ENCODE data around the gene CES4A. TPM values are rescaled to one million over a fixed set of nuclear protein-coding genes. Genes with fewer than 3 reads are reported as not detected.
"Not testable (repeated sequence)": the region's sequence is repeated elsewhere in the genome, so short reads cannot be mapped to it uniquely, and the experiment has no call there.

Gene CES4A
- total RNA-seq, 1 experiment from 2014 or later: 0.15 TPM

DNA sequence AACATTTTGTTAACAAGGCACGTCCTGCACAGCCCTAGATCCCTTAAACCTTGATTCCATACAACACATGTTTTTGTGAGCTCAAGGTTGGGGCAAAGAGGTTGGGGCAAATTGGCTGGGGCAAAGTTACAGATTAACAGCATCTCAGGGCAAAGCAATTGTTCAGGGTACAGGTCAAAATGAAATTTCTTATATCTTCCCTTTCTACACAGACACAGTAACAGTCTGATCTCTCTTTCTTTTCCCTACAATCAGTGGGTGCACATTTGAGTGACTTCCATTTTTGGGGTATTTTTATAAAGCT is 32.3 kb upstream of the CES4A start:
- H3K4me3 ChIP-seq (ENCODE audit: low read depth, low read length, poor library complexity, severe bottlenecking); H3K27me3 ChIP-seq (replicated peaks; ENCODE audit: insufficient read depth, low read depth, low read length, poor library complexity); POLR2A ChIA-PET (ENCODE audit: low non-redundant PET); H3K4me1 ChIP-seq (ENCODE audit: insufficient read depth, low read length, poor library complexity, severe bottlenecking); H3K27ac ChIP-seq (ENCODE audit: low read depth, low read length, poor library complexity, severe bottlenecking); DNase-seq (ENCODE audit: low spot score); H3K36me3 ChIP-seq (ENCODE audit: insufficient read depth, low read length, poor library complexity, severe bottlenecking); CTCF ChIA-PET; BruUV-seq (replicated peaks); H3K9me3 ChIP-seq (ENCODE audit: low read depth, low read length, poor library complexity, severe bottlenecking): not testable (repeated sequence)
- intact Hi-C loops (cut with micrococcal nuclease; ENCODE audit: unreplicated experiment): loop anchor here (5.0 kb wide), 1 partner anchor 196 kb away; the partner anchor contains the start of gene B3GNT9

DNA sequence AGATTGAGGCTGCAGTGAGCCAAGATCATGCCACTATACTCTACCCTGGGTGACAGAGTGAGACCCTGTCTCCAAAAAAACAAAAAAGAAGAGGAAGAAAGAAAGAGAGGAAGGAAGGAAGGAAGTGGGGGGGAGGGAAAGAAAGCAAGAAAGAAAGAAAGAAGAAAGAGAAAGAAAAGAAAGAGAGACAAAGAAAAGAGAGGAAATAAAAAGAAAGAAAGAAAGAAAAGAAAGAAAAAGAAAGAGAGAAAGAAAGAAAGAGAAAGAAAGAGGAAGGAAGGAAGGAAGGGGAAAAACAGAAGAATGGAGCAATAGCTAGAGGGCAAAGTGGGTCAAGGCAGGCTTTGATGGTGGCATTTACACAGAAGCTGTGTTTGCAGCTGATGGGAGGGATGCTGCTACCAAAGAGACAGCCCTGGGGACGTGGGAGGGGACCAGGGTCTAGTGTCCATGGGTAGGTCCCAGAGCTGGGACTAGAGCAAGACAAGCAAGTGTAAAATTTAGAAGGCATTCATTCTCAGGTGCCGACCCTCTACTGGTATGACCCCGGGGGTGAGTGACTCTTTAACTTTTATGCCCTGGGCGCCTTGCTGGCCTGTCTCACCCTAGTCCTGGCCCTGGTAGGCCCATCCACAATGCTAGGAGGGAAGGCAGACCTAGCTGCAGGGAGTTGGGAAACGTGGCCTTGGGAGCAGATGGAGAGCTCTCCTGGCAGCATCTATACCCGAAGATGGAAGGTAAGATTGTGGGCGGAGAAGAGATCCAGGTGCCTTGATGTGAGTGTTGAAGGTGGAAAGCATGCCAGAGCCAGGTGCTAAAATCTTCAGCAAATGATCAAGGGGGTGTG is 29.3 kb upstream of the CES4A start:
- H3K36me3 ChIP-seq (ENCODE audit: insufficient read depth, low read length, poor library complexity, severe bottlenecking): no peaks in the 10 kb centered on the region
- ChIA-PET POLR2A (ENCODE audit: low non-redundant PET) (interaction anchor here (0.6 kb wide), 1 partner anchor 551 kb away, joined by 7 read pairs; no protein-coding TSS in a partner anchor), CTCF (interaction anchor here (0.7 to 2.6 kb wide), 4 partner anchors 64 to 531 kb away, joined by 3 to 10 read pairs (median 3); no protein-coding TSS in a partner anchor)
- no peaks in the 10 kb centered on the region for H3K27me3 ChIP-seq (replicated peaks; ENCODE audit: insufficient read depth, low read depth, low read length, poor library complexity)
- no TSS peak for BruUV-seq (replicated peaks)
- TF ChIP-seq EZH2 (IDR thresholded peaks at IDR 0.05; ENCODE audit: borderline replicate concordance, low read depth, low read length, poor library complexity, severe bottlenecking): no peak
- TF ChIP-seq, protein P1, sequence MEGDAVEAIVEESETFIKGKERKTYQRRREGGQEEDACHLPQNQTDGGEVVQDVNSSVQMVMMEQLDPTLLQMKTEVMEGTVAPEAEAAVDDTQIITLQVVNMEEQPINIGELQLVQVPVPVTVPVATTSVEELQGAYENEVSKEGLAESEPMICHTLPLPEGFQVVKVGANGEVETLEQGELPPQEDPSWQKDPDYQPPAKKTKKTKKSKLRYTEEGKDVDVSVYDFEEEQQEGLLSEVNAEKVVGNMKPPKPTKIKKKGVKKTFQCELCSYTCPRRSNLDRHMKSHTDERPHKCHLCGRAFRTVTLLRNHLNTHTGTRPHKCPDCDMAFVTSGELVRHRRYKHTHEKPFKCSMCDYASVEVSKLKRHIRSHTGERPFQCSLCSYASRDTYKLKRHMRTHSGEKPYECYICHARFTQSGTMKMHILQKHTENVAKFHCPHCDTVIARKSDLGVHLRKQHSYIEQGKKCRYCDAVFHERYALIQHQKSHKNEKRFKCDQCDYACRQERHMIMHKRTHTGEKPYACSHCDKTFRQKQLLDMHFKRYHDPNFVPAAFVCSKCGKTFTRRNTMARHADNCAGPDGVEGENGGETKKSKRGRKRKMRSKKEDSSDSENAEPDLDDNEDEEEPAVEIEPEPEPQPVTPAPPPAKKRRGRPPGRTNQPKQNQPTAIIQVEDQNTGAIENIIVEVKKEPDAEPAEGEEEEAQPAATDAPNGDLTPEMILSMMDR (conservative IDR thresholded peaks at IDR 0.05; ENCODE audit: low read depth, low read length): no peak
- intact Hi-C loops (cut with micrococcal nuclease; ENCODE audit: unreplicated experiment): loop anchor here (5.0 kb wide), 1 partner anchor 193 kb away; the partner anchor contains the start of gene B3GNT9
- no peak overlapping the region for H3K4me3 ChIP-seq (ENCODE audit: low read depth, low read length, poor library complexity, severe bottlenecking)
- H3K9me3 ChIP-seq (ENCODE audit: low read depth, low read length, poor library complexity, severe bottlenecking): no peaks in the 10 kb centered on the region
- DNase-seq (ENCODE audit: low spot score): no peak
- no peak overlapping the region for H3K27ac ChIP-seq (ENCODE audit: low read depth, low read length, poor library complexity, severe bottlenecking)
- H3K4me1 ChIP-seq (ENCODE audit: insufficient read depth, low read length, poor library complexity, severe bottlenecking): peaks cover 4% of the 10 kb centered on the region

DNA sequence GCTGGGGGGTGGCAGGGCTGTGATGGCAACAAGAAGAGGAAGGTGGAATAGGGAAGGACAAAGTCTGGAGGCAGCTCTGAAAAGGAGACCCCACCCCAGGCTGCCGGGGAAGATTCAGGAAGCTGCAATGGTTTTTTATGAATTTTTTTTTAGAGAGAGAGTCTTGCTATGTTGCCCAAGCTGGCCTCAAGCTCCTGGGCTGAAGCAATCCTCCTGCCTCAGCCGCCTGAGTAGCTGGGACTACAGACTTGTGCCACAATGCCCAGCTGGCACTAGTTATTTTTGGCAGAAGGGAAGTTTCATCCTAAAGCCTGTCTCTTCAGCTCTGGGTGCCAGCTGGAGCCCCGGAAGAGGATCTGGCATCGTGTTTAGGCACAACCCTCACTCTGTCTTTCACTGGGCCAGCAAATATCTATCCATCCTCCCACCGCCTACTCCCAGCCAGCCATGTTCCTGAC is 28.7 kb upstream of the CES4A start:
- Histone ChIP-seq H3K36me3 (ENCODE audit: insufficient read depth, low read length, poor library complexity, severe bottlenecking) (no peaks in the 10 kb centered on the region), H3K9me3 (ENCODE audit: low read depth, low read length, poor library complexity, severe bottlenecking) (no peaks in the 10 kb centered on the region), H3K4me1 (ENCODE audit: insufficient read depth, low read length, poor library complexity, severe bottlenecking) (peaks cover 4% of the 10 kb centered on the region), H3K27me3 (replicated peaks; ENCODE audit: insufficient read depth, low read depth, low read length, poor library complexity) (no peaks in the 10 kb centered on the region), H3K4me3 (ENCODE audit: low read depth, low read length, poor library complexity, severe bottlenecking) (no peak overlapping the region), H3K27ac (ENCODE audit: low read depth, low read length, poor library complexity, severe bottlenecking) (no peak overlapping the region)
- TF ChIP-seq, protein P1 (conservative IDR thresholded peaks at IDR 0.05; ENCODE audit: low read depth, low read length): no peak
- TF ChIP-seq EZH2 (IDR thresholded peaks at IDR 0.05; ENCODE audit: borderline replicate concordance, low read depth, low read length, poor library complexity, severe bottlenecking): no peak
- intact Hi-C loops (cut with micrococcal nuclease; ENCODE audit: unreplicated experiment): loop anchor here (5.0 kb wide), 1 partner anchor 193 kb away; the partner anchor contains the start of gene B3GNT9
- ChIA-PET POLR2A (ENCODE audit: low non-redundant PET) (no interaction called here), CTCF (interaction anchor here (0.7 to 2.6 kb wide), 3 partner anchors 195 to 530 kb away, joined by 3 to 10 read pairs (median 3); no protein-coding TSS in a partner anchor)
- no TSS peak for BruUV-seq (replicated peaks)
- no peak for DNase-seq (ENCODE audit: low spot score)
